Activated T-cell treated with anti-CD3 and anti-CD28 coated beads, Interleukin-2, amount 50 U/mL, for 72 hours (primary cell): ENCODE measurements around the gene PAK6. TPM values are rescaled to one million over a fixed set of nuclear protein-coding genes. Genes with fewer than 3 reads are reported as not detected.

Experiments used
- ATAC-seq, 2 donors: fragments of 150-1000 bp; cut with Tn5 transposase; replicated peaks in 1 of 2; 2 replicates each; pipeline ENCODE4 v1.10.0; 2021; ENCODE audit warnings: moderate library complexity in 2 of 2, mild to moderate bottlenecking in 1 of 2
- DNase-seq, 2 donors: peaks; one replicate each; pipeline ENCODE4 v3.0.0; 2021 to 2022; ENCODE audit warnings: mixed read lengths in 1 of 2
- H3K27ac Mint-ChIP-seq: one replicate; pipeline ENCODE4 v1.8.0; 2022; ENCODE audit warnings: mild to moderate bottlenecking, moderate library complexity, mixed read lengths
- H3K27me3 Mint-ChIP-seq: one replicate; pipeline ENCODE4 v1.8.0; 2022; ENCODE audit warnings: low read depth, mixed read lengths
- H3K36me3 Mint-ChIP-seq, 2 donors: one replicate each; pipeline ENCODE4 v1.8.0; 2022; ENCODE audit warnings: mixed read lengths in 2 of 2, mild to moderate bottlenecking in 1 of 2; ENCODE audit not compliant: insufficient read depth in 2 of 2
- H3K4me1 Mint-ChIP-seq: one replicate; pipeline ENCODE4 v1.8.0; 2022; ENCODE audit warnings: low read depth, mixed read lengths
- H3K4me3 Mint-ChIP-seq, 2 donors: one replicate each; pipeline ENCODE4 v1.8.0; 2022; ENCODE audit warnings: mild to moderate bottlenecking in 2 of 2, mixed read lengths in 2 of 2, moderate library complexity in 2 of 2
- H3K9me3 Mint-ChIP-seq, 2 donors: one replicate each; pipeline ENCODE4 v1.8.0; 2022; ENCODE audit warnings: mixed read lengths in 2 of 2
- total RNA-seq, 2 donors: library from RNA; stranded (reverse); gene quantifications; one replicate each; pipeline ENCODE4 v1.2.3, GENCODE V29; 2022

Gene PAK6
- total RNA-seq, 2 donors from 2014 or later = 0.51 to 1.2 TPM

DNA sequence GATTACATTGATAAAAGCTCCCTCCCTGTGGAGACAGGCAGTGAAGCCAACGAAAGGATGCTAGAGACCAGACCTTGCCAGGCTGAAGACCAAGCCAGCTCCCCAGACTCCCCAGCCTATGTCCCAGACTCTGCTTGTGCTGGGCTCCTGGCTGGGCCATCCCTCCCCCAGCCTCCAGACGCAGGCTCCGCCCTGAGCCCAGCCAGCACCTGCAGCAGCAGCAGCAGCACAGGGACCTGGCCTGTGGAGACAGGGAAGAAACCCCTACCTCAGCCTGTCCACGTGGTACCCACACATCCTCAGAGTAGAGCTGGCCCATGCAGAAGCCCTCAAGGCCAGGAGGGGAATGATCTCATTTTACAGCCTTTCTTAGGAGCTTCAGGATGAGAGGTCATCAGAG lies 30.7 kb downstream of the PAK6 start:
- no peak overlapping the region for H3K27ac Mint-ChIP-seq
- no peaks in the 10 kb centered on the region for H3K9me3 Mint-ChIP-seq
- no peak overlapping the region for H3K4me3 Mint-ChIP-seq
- ATAC-seq = no peak
- peaks cover 3% of the 10 kb centered on the region for H3K4me1 Mint-ChIP-seq
- no peak for DNase-seq
- H3K36me3 Mint-ChIP-seq = no peaks in the 10 kb centered on the region
- H3K27me3 Mint-ChIP-seq = no peaks in the 10 kb centered on the region

DNA sequence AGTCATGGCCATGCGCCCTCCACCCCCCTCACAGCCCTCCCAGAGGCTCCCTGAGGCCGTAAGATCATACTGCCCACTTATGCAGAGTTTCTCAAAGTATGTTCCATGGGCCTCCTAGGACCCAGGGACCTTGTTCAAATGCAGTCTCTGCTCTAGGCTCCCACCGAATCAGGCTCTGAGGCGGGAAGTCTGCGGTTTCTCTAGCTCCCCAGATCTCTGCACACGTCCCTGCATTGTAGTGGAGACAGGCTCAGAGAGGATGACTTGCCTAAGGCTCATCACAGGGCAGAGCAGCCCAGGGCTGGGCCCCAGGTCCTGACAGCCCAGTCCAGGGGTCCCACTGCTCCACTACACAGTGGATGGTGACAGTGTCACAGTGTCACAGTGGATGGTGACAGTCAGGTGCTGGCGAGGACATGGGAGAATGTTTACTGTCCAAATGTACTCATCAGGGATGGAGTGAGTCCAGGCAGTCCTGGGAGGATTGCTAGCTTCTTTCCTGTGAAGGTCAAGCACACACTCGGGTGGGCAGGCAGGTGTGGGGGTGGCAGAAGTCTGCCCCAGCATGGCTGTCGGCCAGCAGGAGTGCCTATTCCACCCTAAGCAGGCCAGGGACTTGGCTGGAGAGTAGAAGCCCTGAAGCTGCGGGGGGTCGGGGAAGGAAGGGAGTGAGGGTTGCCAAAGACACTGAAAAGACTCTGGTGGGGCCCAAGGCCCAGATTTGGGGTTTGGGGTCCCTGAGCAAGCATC lies 31.6 kb downstream of the PAK6 start:
- Mint-ChIP-seq H3K4me1 (peaks cover 7% of the 10 kb centered on the region), H3K4me3 (no peak overlapping the region), H3K27me3 (no peaks in the 10 kb centered on the region), H3K9me3 (no peaks in the 10 kb centered on the region), H3K36me3 (no peaks in the 10 kb centered on the region), H3K27ac (no peak overlapping the region)
- ATAC-seq = no peak
- no peak for DNase-seq

DNA sequence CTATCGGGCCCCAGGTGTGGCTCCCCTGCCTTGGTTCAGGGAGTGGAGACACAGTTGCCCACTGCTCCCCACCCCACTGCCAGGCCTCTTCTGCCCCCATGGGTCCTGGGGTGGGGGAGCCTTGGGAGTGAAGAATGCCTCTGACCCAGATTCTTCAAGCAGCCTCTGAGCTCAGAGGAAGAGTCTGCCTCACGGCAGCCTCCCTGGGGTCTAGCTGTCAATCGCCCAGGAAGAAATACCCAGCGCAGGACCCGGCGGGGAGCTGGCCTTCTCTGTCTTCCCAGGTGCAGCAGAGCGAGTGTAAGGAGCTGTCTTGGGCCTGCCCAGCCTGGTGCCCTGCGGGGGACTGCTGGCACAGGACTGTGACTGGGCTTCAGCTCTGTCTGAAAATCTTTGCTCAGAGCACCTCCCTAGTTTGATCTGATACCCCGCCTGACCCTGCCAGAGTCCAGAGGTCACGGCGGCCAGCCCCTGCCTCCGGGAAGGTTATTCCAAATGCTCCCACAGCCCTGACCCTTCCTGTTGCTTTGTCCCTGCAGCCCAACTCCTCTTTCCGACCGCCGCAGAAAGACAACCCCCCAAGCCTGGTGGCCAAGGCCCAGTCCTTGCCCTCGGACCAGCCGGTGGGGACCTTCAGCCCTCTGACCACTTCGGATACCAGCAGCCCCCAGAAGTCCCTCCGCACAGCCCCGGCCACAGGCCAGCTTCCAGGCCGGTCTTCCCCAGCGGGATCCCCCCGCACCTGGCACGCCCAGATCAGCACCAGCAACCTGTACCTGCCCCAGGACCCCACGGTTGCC lies 33.0 kb downstream of the PAK6 start:
- ATAC-seq (no peak), DNase-seq (no peak)
- H3K4me1 Mint-ChIP-seq = peaks cover 7% of the 10 kb centered on the region
- H3K27me3 Mint-ChIP-seq = peaks cover 8% of the 10 kb centered on the region
- no peak overlapping the region for H3K4me3 Mint-ChIP-seq
- no peaks in the 10 kb centered on the region for H3K9me3 Mint-ChIP-seq
- H3K27ac Mint-ChIP-seq = no peak overlapping the region
- no peaks in the 10 kb centered on the region for H3K36me3 Mint-ChIP-seq

DNA sequence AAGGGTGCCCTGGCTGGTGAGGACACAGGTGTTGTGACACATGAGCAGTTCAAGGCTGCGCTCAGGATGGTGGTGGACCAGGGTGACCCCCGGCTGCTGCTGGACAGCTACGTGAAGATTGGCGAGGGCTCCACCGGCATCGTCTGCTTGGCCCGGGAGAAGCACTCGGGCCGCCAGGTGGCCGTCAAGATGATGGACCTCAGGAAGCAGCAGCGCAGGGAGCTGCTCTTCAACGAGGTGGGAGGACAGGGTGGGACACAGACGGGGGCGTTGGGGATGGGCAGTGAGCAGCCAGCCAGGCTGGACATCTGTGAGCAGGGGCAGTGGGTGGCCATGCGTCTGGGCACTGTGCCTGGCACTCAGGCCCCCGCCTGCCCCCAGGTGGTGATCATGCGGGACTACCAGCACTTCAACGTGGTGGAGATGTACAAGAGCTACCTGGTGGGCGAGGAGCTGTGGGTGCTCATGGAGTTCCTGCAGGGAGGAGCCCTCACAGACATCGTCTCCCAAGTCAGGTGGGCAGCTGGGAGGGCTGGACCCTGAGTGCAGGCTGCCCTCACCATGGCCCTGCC lies 33.7 kb downstream of the PAK6 start:
- Mint-ChIP-seq H3K27ac (no peak overlapping the region), H3K4me1 (peaks cover 7% of the 10 kb centered on the region), H3K36me3 (no peaks in the 10 kb centered on the region), H3K27me3 (peaks cover 14% of the 10 kb centered on the region), H3K9me3 (no peaks in the 10 kb centered on the region), H3K4me3 (no peak overlapping the region)
- peak in 1 of 2 donors; percentile 26 for DNase-seq
- no peak for ATAC-seq

DNA sequence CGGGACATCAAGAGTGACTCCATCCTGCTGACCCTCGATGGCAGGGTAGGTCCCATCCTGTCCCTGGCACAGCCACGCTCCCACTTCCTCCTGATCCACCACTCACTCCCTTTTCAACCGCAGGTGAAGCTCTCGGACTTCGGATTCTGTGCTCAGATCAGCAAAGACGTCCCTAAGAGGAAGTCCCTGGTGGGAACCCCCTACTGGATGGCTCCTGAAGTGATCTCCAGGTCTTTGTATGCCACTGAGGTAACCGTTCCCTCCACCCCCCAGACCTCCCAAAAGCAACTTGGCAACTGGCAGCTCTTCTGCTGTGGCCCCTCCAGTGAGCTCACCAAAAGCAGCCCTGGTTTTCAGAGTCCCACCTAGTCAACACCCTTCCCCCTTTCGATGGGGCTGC lies 34.6 kb downstream of the PAK6 start:
- ATAC-seq (no peak), DNase-seq (no peak)
- Mint-ChIP-seq H3K4me3 (no peak overlapping the region), H3K36me3 (no peaks in the 10 kb centered on the region), H3K9me3 (no peaks in the 10 kb centered on the region), H3K27ac (no peak overlapping the region), H3K27me3 (peaks cover 23% of the 10 kb centered on the region), H3K4me1 (peaks cover 7% of the 10 kb centered on the region)

DNA sequence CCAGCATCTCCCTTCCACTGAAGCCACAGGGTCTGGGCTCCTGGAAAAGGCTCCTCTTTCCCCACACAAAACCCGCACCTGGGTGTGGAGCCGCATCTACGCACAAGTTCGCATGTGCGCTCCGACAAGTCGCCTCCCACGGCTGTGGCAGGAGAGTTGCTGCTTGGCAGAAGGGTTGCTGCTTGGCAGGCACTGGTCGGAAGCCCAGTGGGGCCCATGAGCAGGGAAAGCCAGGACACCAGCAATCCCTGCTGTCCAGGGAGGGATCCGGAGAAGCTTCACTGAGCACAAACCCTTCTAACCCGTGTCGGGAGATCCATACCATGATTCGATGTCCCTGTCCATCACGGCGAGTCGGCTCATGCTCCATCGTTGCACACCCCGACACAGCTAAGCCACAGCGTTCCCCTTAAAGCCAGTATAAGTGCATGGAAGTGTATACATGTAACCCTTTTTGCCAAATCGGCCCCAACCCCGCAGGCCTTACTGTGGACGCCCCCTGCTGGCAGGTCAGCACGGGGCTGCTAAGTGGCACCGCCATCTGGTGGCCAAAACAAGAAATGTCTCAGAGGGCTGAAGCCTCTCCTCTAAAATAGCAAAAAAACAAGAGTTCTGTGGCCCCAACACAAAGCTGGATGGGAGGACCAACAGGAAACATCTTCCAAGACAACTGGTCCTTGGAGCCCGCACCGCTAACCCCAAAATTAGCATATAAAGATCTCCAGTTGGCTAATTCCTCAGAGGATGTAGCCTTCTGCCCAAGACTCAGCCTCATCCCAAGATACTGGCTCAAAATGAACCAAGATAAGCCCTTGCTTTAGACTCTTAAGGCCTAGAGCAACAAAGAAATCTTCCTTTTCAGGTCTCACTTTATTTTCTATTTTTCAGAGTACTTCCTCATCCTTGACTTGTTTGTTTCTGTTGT lies 35.7 kb downstream of the PAK6 start:
- H3K27ac Mint-ChIP-seq = peak overlapping the region; percentile 2
- ATAC-seq (peak; percentile 64 to 70), DNase-seq (peak; percentile 87 to 92)
- no peak overlapping the region for H3K4me3 Mint-ChIP-seq
- H3K9me3 Mint-ChIP-seq = no peaks in the 10 kb centered on the region
- H3K27me3 Mint-ChIP-seq = peaks cover 35% of the 10 kb centered on the region
- H3K4me1 Mint-ChIP-seq = peaks cover 7% of the 10 kb centered on the region
- H3K36me3 Mint-ChIP-seq = no peaks in the 10 kb centered on the region

DNA sequence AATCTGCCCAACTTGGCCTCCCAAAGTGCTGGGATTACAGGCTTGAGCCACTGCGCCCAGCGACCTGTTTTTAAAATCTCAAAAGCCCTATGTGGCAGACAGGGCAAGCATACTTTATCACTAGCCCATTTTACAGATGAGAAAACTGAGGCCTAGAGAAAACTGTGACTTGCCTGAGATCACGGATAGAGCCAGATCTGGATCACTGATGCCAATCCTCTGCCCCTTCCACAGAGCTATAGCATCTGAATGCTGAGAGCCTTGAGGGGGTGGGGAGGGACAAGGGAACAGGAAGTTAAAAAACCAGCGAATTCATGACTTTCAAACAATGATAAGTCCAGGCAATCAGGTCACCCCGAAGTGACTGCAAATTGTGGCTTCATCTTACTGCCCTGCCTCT lies 36.7 kb downstream of the PAK6 start:
- H3K4me1 Mint-ChIP-seq = peaks cover 7% of the 10 kb centered on the region
- no peak for DNase-seq
- H3K36me3 Mint-ChIP-seq = no peaks in the 10 kb centered on the region
- peaks cover 37% of the 10 kb centered on the region for H3K27me3 Mint-ChIP-seq
- no peak overlapping the region for H3K27ac Mint-ChIP-seq
- no peaks in the 10 kb centered on the region for H3K9me3 Mint-ChIP-seq
- H3K4me3 Mint-ChIP-seq = no peak overlapping the region
- ATAC-seq = no peak

DNA sequence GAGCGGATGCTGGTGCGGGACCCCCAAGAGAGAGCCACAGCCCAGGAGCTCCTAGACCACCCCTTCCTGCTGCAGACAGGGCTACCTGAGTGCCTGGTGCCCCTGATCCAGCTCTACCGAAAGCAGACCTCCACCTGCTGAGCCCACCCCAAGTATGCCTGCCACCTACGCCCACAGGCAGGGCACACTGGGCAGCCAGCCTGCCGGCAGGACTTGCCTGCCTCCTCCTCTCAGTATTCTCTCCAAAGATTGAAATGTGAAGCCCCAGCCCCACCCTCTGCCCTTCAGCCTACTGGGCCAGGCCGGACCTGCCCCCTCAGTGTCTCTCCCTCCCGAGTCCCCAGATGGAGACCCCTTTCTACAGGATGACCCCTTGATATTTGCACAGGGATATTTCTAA lies 37.1 kb downstream of the PAK6 start:
- Mint-ChIP-seq H3K4me1 (peaks cover 7% of the 10 kb centered on the region), H3K9me3 (no peaks in the 10 kb centered on the region), H3K27me3 (peaks cover 42% of the 10 kb centered on the region), H3K4me3 (no peak overlapping the region), H3K27ac (no peak overlapping the region), H3K36me3 (no peaks in the 10 kb centered on the region)
- no peak for DNase-seq
- ATAC-seq = no peak

DNA sequence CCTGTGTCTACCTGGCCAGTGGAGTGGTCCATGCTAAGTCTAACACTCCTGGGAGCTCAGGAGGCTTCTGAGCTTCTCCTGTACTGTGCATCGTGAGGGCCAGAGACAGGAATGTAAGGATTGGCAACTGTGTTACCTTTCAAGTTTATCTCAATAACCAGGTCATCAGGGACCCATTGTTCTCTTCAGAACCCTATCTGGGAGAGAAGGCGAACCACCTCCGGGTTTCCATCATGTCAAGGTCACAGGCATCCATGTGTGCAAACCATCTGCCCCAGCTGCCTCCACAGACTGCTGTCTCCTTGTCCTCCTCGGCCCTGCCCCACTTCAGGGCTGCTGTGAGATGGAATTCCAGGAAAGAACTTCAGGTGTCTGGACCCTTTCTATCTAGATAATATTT lies 38.1 kb downstream of the PAK6 start:
- no peak overlapping the region for H3K27ac Mint-ChIP-seq
- no peaks in the 10 kb centered on the region for H3K9me3 Mint-ChIP-seq
- DNase-seq = no peak
- no peak overlapping the region for H3K4me3 Mint-ChIP-seq
- ATAC-seq = no peak
- no peaks in the 10 kb centered on the region for H3K36me3 Mint-ChIP-seq
- peaks cover 7% of the 10 kb centered on the region for H3K4me1 Mint-ChIP-seq
- peaks cover 45% of the 10 kb centered on the region for H3K27me3 Mint-ChIP-seq

DNA sequence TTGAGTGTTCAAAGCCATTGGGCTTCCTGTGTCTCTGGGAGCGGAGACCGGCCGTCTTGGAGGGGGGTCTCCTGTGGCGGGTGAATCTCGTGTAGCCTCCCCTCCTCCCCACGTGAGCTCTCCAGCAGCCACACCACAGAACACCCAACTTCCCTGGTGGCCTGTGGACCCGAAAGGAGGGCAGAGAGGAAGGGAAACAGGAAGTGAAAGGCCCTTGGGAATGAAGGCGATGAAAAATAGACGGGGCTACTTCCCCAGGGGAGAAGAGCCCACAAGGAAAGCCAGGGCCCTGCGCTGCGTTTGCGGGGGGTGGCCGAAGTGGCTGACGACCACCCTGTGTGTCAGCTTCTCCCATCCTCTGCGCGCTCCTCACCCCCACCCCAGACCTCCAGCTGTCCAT lies 38.6 kb downstream of the PAK6 start:
- no peak for ATAC-seq
- no peak overlapping the region for H3K4me3 Mint-ChIP-seq
- H3K4me1 Mint-ChIP-seq = peaks cover 7% of the 10 kb centered on the region
- H3K27me3 Mint-ChIP-seq = peaks cover 45% of the 10 kb centered on the region
- no peak overlapping the region for H3K27ac Mint-ChIP-seq
- H3K9me3 Mint-ChIP-seq = no peaks in the 10 kb centered on the region
- no peak for DNase-seq
- no peaks in the 10 kb centered on the region for H3K36me3 Mint-ChIP-seq

DNA sequence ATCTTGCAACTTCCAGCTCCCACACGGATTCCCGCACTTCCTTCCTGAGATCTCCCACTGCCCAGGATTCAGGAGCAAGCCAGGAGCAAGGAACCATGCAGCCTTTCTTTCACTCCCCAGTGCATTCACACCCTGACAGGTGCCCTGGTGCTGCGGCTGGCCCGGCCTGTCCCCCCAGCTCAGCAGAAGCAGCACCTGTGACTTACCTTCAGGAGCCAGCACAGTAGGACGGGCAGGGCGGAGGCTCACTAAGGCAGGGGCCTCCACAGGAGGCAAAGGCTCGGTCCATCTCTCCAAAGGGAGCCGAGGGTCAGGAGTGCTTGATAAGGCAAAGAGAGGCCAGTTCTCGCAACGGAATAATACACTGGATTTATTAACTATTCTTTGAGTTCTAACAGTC lies 39.2 kb downstream of the PAK6 start:
- Mint-ChIP-seq H3K4me1 (peaks cover 7% of the 10 kb centered on the region), H3K9me3 (no peaks in the 10 kb centered on the region), H3K36me3 (no peaks in the 10 kb centered on the region), H3K4me3 (no peak overlapping the region), H3K27ac (no peak overlapping the region), H3K27me3 (peaks cover 45% of the 10 kb centered on the region)
- DNase-seq (no peak), ATAC-seq (no peak)

DNA sequence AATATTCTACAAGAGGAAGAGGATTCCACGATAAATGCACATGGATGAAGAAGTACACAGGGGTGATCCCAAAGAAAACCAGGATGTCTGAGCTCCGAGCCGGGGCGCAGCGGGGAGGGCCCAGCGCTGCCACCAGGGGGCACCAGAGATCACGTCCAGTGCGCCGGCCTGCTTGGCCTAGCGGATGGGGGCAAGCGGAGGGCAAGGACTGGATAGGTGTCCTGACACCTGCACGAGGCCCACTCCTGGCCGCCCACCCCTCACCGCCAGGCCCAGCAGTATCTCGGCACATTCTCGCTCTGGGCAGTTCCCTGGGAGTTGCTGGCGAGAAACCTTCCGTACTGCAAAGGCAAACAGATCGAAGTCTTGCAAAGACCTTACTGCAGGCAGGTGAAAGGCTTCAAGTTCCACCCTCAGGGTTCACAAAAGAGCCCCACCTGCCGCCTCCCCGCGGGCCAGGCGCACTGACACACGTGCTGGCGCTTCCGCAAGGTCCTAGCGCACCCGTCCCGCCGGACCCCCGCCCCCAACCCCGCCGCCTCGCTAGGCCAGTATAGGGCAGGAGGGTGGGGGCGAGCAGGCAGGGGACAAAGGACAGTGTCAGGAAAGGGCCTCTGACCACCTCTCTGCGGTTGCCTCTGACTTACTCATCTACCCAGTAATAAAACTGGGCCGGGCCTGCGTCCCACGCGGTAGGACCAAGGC lies 40.7 kb downstream of the PAK6 start:
- Mint-ChIP-seq H3K27ac (no peak overlapping the region), H3K36me3 (no peaks in the 10 kb centered on the region), H3K27me3 (peaks cover 52% of the 10 kb centered on the region), H3K9me3 (no peaks in the 10 kb centered on the region), H3K4me3 (no peak overlapping the region), H3K4me1 (peaks cover 3% of the 10 kb centered on the region)
- ATAC-seq = peak; percentile 48 to 51
- peak; percentile 73 to 87 for DNase-seq
